NB4 (cell line): ENCODE data around the gene TRAPPC3L.

Source experiments
- MYC ChIP-seq: IDR thresholded peaks from 2 replicates; pipeline ENCODE4 v1.6.1; 2011; ENCODE audit warnings: low read depth, low read length
- POLR2A ChIP-seq: IDR thresholded peaks from 2 replicates; pipeline ENCODE4 v1.6.1; 2011; ENCODE audit warnings: mild to moderate bottlenecking; ENCODE audit not compliant: insufficient read length; ENCODE audit errors: extremely low read depth
- TF ChIP-seq, protein P1 (sequence below): IDR thresholded peaks from one replicate; pipeline ENCODE4 v1.5.1; 2012; ENCODE audit warnings: low read depth, low read length
- TF ChIP-seq, protein P2 (sequence below): IDR thresholded peaks from 2 replicates; pipeline ENCODE4 v1.6.1; 2011; ENCODE audit warnings: low read depth, low read length

DNA sequence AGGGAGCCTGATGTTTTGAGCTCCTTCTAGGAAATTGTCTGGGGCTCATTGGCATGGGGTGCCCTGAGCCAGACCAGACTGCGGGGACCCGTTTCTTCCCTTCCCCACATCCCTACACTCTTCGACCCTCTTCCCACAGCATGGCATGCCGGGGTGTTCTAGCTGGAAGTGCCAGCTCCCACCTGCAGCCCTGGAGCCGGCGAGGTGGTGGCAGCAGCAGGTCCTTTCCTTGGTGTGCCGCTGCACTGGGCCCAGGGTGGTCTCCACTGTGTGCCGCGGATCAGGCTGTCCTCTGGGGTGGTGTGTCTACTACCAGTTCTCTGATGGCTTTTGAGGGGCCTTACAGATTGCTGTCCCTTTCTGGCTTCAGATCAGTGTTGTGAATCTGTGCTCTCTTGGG lies 18.3 kb upstream of the TRAPPC3L start:
- TF ChIP-seq, protein P1, sequence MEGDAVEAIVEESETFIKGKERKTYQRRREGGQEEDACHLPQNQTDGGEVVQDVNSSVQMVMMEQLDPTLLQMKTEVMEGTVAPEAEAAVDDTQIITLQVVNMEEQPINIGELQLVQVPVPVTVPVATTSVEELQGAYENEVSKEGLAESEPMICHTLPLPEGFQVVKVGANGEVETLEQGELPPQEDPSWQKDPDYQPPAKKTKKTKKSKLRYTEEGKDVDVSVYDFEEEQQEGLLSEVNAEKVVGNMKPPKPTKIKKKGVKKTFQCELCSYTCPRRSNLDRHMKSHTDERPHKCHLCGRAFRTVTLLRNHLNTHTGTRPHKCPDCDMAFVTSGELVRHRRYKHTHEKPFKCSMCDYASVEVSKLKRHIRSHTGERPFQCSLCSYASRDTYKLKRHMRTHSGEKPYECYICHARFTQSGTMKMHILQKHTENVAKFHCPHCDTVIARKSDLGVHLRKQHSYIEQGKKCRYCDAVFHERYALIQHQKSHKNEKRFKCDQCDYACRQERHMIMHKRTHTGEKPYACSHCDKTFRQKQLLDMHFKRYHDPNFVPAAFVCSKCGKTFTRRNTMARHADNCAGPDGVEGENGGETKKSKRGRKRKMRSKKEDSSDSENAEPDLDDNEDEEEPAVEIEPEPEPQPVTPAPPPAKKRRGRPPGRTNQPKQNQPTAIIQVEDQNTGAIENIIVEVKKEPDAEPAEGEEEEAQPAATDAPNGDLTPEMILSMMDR, result no peak
- TF ChIP-seq POLR2A (no peak), MYC (no peak)
- TF ChIP-seq, protein P2, sequence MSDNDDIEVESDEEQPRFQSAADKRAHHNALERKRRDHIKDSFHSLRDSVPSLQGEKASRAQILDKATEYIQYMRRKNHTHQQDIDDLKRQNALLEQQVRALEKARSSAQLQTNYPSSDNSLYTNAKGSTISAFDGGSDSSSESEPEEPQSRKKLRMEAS, result no peak
